Right renal pelvis (tissue), 4 donors: ENCODE data around the gene ZNF473. TPM values are rescaled to one million over a fixed set of nuclear protein-coding genes. Genes with fewer than 3 reads are reported as not detected.
"Not testable (repeated sequence)": the region's sequence is repeated elsewhere in the genome, so short reads cannot be mapped to it uniquely, and the experiment has no call there.

Experiments used
- DNase-seq, 4 donors: peaks; one replicate each; pipeline ENCODE4 v3.0.0-alpha.2; 2013; ENCODE audit warnings: low read depth in 4 of 4, low spot score in 3 of 4, missing footprints in 1 of 4
- polyA plus RNA-seq, 4 donors: library from polyadenylated mRNA; unstranded; fragments of 120-200 nt; gene quantifications; one replicate each; pipeline ENCODE4 v1.2.1, GENCODE V29; 2013; ENCODE audit not compliant: insufficient read length in 4 of 4

The ZNF473 gene
- polyA plus RNA-seq, 4 donors, result 13.4 to 16.1 (median 15.7) TPM

- not testable (repeated sequence) for DNase-seq
Measured at GRCh38 chr19:50091786-50092185, 66.0 kb downstream of the ZNF473 start.

GRCh38 chr19:50092597-50092996 is 66.8 kb downstream of the ZNF473 start:
- DNase-seq, result not testable (repeated sequence)

- not testable (repeated sequence) for DNase-seq
Measured at GRCh38 chr19:50097884-50098283, 72.1 kb downstream of the ZNF473 start.

GRCh38 chr19:50098892-50099291 is 73.1 kb downstream of the ZNF473 start:
- DNase-seq, result not testable (repeated sequence)

GRCh38 chr19:50099696-50100095 is 73.9 kb downstream of the ZNF473 start:
- DNase-seq, result not testable (repeated sequence)

- DNase-seq, result not testable (repeated sequence)
Measured at GRCh38 chr19:50100946-50101345, 75.1 kb downstream of the ZNF473 start.

Other genes starting within 250 kb of the ZNF473 start
- 10 to 100 TPM; 29.6 to 40.2 (median 31.7) TPM for gene FUZ, start 212.7 kb upstream of the ZNF473 start, polyA plus RNA-seq
- 10 to 100 TPM; 58.8 to 74.9 (median 66.2) TPM for gene MED25, start 207.7 kb upstream of the ZNF473 start, polyA plus RNA-seq
- 100 to 1,000 TPM; 249 to 353 (median 277) TPM for gene PTOV1, start 174.8 kb upstream of the ZNF473 start, polyA plus RNA-seq
- gene PNKP, start 158.4 kb upstream of the ZNF473 start, polyA plus RNA-seq, result 10 to 100 TPM; 42.7 to 57.9 (median 46.3) TPM
- gene AKT1S1, start 148.7 kb upstream of the ZNF473 start, polyA plus RNA-seq, result 10 to 100 TPM; 30.0 to 43.8 (median 34.2) TPM
- 10 to 100 TPM; 40.4 to 51.4 (median 43.4) TPM for gene TBC1D17, start 148.3 kb upstream of the ZNF473 start, polyA plus RNA-seq
- gene IL4I1, start 129.1 kb upstream of the ZNF473 start, polyA plus RNA-seq, result 1 to 10 TPM; 1.7 to 3.6 (median 2.3) TPM
- 10 to 100 TPM; 22.7 to 26.9 (median 23.8) TPM for gene ATF5, start 96.8 kb upstream of the ZNF473 start, polyA plus RNA-seq
- gene NUP62, start 96.5 kb upstream of the ZNF473 start, polyA plus RNA-seq, result 10 to 100 TPM; 58.7 to 63.6 (median 61.4) TPM
- 1 to 10 TPM; 3.4 to 5.1 (median 4.8) TPM for gene SIGLEC11, start 64.8 kb upstream of the ZNF473 start, polyA plus RNA-seq
- 10 to 100 TPM; 47.2 to 51.2 (median 48.2) TPM for gene VRK3, start 633 bp upstream of the ZNF473 start, polyA plus RNA-seq
- gene IZUMO2, start 137.3 kb downstream of the ZNF473 start, polyA plus RNA-seq, result under 1 TPM; 0.19 to 0.42 (median 0.30) TPM
- 10 to 100 TPM; 20.2 to 31.6 (median 21.9) TPM for gene MYH14, start 177.6 kb downstream of the ZNF473 start, polyA plus RNA-seq